Hematopoietic multipotent progenitor cell treated with erythropoietin and hydrocortisone succinate and interleukin-3 and kit ligand, for 8 days (in vitro differentiated cells): ENCODE results near the gene IL32.

Experiments
- DNase-seq: peaks from one replicate; pipeline ENCODE4 v3.0.0-alpha.2; 2015

Gene IL32

DNA sequence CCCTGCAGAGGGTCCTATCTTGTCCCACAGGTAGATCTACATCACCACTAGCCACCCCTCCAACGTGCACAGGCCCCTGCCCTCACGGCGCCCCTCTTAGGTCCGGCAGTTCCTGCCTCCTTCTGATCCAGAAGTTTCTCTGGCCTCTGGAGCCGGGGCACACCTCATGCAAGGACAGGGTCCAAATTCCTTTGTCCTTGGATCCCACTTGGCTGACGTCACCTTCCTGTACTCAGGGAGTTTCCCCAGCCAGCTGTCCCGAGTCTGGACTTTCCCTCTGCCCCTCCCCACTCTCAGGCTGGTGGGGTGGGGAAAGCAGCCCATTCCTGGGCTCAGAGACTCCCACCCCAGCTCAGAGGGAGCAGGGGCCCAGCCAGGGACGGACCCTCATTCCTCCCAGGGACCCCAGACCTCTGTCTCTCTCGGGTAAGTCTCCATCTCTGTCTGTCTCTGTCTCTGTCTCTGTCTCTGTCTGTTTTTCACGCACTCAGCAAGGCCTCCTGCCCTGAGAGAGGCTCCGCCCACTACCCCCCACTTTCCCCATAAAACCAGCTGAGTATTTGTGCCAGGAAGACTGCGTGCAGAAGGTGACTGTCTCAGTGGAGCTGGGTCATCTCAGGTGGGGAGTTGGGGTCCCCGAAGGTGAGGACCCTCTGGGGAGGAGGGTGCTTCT lies at the start of gene IL32:
IL32 (plus strand) TSS at position 572 of the 673 bp plus-strand sequence. CDS start 172 bp downstream, outside the sequence.
- no peak for DNase-seq

DNA sequence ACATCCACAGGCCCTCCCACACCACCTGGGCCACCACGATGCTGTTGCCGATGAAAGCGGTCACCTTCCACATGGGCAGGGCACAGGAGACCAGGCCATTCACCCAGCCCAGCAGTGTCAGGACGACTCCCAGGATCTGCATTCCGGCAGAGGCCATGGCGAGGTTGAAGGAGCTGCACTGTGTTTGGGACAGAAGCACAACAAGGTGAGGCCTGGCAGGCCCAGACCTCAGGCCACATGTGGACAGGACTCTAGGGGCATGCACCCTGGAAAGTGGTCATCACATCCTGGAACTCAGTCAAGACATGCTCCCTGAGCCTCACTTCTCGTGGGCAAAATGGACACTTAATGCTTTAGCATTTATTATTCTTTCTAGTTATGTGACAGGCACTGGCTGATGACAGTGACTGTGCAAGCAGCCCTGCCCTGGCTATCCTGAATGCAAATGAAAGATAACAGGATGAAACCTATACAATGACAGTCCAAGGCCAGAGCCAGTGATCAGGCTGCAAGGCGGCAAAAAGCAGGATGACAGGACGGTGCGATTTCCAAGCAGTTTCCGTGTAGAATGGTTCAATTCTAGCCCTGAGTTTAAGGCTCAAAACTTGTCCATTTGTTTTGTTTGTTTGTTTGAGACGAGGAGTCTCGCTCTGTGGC lies 49.4 kb upstream of the IL32 start:
- peak; percentile 70 for DNase-seq

GRCh38 chr16:3017344-3017743 lies 48.1 kb upstream of the IL32 start:
- DNase-seq: no peak

- peak; percentile 66 for DNase-seq
These were observed 47.5 kb upstream of the IL32 start, which contains the start of gene CLDN6 for GRCh38 chr16:3017794-3018506. Gene CLDN6 (minus strand): TSS chr16:3018183. CDS start chr16:3016021, 2,162 bp downstream.

- no peak for DNase-seq
These were observed 45.7 kb upstream of the IL32 start for GRCh38 chr16:3019594-3020246.

DNA sequence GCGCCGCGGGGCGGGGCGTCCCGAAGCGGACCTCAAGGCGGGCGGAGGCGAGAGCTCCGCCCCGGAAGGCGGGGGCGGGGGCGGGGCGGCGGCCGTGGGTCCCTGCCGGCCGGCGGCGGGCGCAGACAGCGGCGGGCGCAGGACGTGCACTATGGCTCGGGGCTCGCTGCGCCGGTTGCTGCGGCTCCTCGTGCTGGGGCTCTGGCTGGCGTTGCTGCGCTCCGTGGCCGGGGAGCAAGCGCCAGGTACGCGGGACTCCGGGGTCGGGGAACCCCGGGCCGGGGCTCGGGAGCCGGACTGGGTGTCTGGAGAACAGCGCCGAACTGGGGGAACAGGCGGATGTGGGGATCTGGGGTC lies 45.2 kb upstream of the IL32 start, which contains the start of gene TNFRSF12A:
TNFRSF12A (plus strand) TSS at position 122 of the 357 bp plus-strand sequence; CDS start at position 152, 30 bp downstream.
- DNase-seq: peak; percentile 79

GRCh38 chr16:3020604-3021448 lies 44.6 kb upstream of the IL32 start:
- peak; percentile 58 for DNase-seq

DNA sequence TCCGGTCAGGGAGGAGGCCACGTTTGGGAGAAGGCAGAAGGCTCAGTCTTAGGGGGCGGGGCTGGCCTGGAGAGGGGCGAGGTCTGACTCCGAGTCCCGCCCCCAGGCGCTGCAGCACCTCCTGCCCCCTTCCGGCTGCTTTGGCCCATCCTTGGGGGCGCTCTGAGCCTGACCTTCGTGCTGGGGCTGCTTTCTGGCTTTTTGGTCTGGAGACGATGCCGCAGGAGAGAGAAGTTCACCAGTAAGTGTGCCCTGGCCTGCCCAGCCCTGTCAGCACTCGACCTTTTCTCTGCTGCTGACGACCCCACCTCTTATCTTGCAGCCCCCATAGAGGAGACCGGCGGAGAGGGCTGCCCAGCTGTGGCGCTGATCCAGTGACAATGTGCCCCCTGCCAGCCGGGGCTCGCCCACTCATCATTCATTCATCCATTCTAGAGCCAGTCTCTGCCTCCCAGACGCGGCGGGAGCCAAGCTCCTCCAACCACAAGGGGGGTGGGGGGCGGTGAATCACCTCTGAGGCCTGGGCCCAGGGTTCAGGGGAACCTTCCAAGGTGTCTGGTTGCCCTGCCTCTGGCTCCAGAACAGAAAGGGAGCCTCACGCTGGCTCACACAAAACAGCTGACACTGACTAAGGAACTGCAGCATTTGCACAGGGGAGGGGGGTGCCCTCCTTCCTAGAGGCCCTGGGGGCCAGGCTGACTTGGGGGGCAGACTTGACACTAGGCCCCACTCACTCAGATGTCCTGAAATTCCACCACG lies 43.8 kb upstream of the IL32 start:
- peak; percentile 78 for DNase-seq

DNA sequence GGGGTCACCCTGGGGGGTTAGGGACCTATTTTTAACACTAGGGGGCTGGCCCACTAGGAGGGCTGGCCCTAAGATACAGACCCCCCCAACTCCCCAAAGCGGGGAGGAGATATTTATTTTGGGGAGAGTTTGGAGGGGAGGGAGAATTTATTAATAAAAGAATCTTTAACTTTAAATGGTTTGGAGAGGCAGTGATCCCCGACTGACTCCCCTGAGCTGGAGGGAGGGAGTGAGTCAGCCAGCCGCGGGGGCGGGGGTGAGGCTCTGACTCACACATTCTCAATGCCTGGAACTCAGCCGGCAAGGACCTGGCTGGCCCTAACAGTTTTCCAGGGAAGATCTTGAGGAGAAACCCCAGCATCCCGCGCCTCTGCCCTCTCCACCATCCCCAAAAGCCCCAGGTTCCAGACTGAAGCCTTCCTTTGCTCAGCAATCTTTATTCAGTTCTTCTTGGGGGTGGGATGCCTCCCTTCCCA lies 43.2 kb upstream of the IL32 start:
- peak; percentile 78 for DNase-seq

DNA sequence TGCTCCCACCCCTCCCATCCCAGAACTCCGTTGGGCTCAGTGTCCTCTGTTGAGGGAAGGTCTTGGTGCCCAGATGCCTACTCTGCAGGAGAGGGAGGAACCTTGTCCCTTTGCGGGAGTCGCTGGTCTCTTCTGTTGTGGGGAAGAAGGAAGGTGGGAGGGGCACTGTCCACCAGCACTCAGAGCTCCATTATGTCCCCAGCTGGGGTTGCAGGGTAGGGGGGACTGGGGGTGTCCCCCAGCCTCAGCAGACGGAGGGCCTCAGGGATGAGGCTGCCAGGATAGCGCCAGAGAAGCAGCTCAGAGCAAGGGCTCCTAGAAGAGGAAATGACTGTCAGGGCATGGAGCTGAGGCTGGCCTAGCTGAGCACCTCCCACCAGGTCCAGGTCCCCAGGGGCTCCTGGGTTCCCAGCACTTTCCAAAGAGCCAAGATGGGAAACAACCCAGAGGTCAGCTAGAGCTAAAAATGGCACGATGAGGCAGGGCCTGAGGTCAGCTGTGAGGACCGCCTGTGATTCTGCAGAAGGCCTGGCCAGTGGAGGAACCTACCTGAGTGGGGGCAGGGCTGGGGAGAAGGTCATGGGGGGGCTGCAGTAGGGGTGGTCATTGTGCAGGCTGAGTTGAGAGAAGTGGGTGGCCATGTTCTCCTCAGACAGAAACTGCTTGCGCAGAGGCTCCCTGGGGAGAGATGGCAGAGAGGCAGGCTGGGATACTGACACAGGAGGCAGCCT lies 42.6 kb upstream of the IL32 start:
- no peak for DNase-seq

- peak; percentile 73 for DNase-seq
These were observed 42.1 kb upstream of the IL32 start for GRCh38 chr16:3023415-3023668.

DNA sequence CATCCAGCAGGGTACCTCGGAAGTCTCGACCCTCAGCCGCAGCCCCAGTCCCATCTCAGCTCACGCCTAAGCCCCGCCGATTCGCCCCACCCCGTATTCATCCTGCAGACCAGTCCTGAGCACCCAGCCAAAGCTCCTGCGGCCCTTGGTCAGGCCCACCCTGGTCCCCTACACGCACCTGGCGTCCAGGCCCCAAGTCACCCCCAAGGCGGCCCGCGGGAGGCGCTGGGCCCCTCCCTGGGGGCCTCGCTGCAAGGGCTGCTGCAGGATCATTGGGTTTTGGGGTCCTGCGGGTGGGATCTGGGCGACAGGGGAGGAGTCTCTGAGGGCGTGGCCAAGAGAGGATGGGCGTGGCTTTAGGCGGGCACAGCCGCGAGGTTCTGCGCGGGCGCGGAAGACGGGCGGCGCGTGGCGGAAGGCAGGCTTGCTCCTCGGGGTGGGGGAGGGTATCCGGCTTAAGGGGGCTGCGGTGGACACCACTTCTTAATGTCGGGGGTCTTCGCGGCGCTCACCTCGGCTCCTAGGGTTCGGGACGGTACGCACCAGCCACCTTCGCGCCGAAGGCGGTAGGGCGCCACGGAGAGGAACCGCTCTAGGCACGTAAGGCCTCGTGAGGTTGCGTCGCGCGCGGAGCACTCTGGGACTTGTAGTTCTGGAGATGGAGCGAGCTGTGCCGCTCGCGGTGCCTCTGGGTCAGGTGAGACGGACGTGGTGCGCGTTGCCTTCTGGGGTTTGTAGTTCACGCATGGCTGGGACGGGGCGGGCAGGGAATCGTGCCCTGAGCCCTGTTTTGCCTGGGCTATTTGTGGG lies 41.6 kb upstream of the IL32 start, which contains the start of the genes HCFC1R1 and THOC6:
HCFC1R1 (minus strand) TSS at position 274 of the 810 bp plus-strand sequence; CDS start at position 273, 1 bp downstream.
THOC6 (plus strand) TSS at position 367 of the 810 bp plus-strand sequence; CDS start at position 659, 292 bp downstream.
- DNase-seq: peak; percentile 98

GRCh38 chr16:3025032-3026002 lies 40.1 kb upstream of the IL32 start:
- no peak for DNase-seq

DNA sequence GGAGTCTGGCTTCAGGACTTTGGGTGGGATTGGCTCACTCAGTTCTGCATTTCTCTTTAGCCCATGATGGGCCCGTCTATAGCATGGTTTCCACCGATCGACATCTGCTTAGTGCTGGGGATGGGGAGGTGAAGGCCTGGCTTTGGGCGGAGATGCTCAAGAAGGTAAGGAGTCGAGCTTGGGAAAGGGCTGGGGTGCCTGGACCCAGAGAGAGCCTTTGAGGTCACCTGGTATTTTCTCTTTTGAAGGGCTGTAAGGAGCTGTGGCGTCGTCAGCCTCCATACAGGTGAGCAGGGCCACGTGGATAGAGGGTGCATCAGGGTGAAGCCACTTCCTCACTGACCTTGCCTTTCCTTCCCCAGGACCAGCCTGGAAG lies 39.4 kb upstream of the IL32 start:
- no peak for DNase-seq

- DNase-seq: no peak
These were observed 38.6 kb upstream of the IL32 start for GRCh38 chr16:3026609-3027488.

GRCh38 chr16:3027489-3027795 lies 38.0 kb upstream of the IL32 start:
- no peak for DNase-seq

- DNase-seq: peak; percentile 87
These were observed 37.3 kb upstream of the IL32 start for GRCh38 chr16:3027983-3028715.
